Muscle layer of colon (tissue), 2 donors: ENCODE results near the gene ZNF418.

Source experiments
- H3K27ac ChIP-seq: one replicate; pipeline ENCODE4 v1.7.0; 2013; ENCODE audit warnings: low read depth, mild to moderate bottlenecking, low read length, moderate library complexity
- H3K27me3 ChIP-seq, 2 donors: one replicate each; pipeline ENCODE4 v1.7.0; 2013; ENCODE audit warnings: low read length in 2 of 2, mild to moderate bottlenecking in 2 of 2; ENCODE audit not compliant: insufficient read depth in 2 of 2, control insufficient read depth in 1 of 2
- H3K36me3 ChIP-seq: one replicate; pipeline ENCODE4 v1.7.0; 2013; ENCODE audit warnings: mild to moderate bottlenecking, low read length; ENCODE audit not compliant: insufficient read depth
- H3K4me1 ChIP-seq: one replicate; pipeline ENCODE4 v1.7.0; 2013; ENCODE audit warnings: mild to moderate bottlenecking, low read length; ENCODE audit not compliant: insufficient read depth
- H3K4me3 ChIP-seq, 2 donors: one replicate each; pipeline ENCODE4 v1.7.0; 2013; ENCODE audit warnings: low read length in 2 of 2, low read depth in 1 of 2, mild to moderate bottlenecking in 1 of 2, moderate library complexity in 1 of 2
- H3K9ac ChIP-seq: one replicate; pipeline ENCODE4 v1.7.0; 2013; ENCODE audit warnings: low read length
- H3K9me3 ChIP-seq: one replicate; pipeline ENCODE4 v1.7.0; 2013; ENCODE audit warnings: mild to moderate bottlenecking, low read length
- donor health status: abdominal sarcoma.
- donor health status: Adenocarcinoma of cecum.

Gene ZNF418

DNA sequence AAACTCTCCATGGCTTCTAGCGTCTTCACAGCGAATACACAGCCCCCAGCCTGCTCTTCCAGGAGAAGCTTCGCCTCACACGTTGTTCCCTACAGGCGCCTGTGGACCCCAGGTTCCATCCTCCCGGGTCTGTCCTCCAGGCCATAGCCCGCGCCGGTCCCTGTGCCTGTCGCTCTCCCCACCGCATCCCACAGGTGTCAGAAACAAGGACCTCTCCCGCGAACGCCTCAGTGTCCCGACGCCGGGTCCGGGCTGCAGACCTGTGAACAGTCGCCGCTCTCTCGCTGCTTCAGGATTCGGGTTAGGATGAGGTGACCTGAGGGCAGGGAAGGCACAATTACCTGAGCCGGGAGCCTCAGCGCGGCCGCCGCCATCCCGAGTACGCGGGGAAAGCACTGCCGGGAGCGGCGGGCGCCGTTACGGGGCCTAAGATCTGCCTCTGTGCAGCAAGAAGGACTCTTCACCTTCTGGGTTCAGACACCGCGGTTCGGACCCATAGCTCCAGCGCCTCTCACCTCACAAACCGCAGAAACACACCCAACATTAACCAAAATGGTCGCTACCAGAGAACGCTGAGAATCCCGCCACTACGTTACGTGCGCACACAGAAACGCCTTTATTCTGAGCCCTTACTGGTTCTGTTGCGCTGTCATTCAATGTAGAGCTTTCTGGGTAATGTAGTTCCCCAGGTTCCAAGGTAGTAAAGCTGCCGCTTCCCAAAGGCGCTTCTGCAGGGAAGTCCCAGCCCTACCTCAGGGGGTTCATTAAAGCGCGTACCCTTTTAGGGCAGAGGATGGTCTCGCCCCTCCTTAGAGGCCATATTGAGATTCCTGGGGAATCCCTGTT is at the start of gene ZNF418:
TSS of gene ZNF418 (minus strand) at position 583 of the 846 bp plus-strand sequence. CDS start 1,580 bp downstream, outside the sequence.
- Histone ChIP-seq H3K9me3 (peaks cover 4% of the 10 kb centered on the region), H3K36me3 (peaks cover 16% of the 10 kb centered on the region), H3K27ac (peak within 1 kb of the TSS; percentile 72), H3K9ac (peak within 1 kb of the TSS; percentile 75), H3K4me1 (no peaks in the 10 kb centered on the region), H3K27me3 (no peaks in the 10 kb centered on the region), H3K4me3 (peak within 1 kb of the TSS; percentile 83 to 85)

DNA sequence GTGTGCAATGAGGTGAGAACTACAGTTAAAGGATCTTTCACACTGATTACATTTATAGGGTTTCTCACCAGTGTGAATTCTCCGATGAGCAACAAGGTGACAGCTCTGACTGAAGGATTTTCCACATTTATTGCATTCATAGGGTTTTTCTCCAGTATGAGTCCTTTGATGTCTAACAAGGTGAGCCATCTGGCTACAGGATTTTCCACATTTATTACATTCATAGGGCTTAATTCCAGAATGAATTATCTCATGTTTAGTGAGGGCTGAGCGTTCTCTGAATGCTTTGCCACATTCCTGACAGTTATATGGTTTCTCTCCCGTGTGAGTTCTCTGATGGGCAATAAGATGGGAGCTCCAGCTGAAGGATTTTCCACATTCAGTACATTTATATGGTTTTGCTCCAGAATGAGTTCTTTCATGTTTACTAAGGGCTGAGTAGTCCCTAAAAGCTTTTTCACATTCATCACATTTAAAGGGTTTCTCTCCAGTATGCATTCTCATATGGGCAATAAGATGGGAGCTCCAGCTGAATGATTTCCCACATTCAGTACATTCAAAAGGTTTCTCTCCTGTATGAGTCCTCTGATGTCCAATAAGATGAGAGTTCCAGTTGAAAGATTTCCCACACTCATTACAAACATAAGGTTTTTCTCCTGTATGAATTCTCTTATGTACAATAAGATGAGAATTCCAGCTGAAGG is 43.5 kb upstream of the ZNF418 start:
- Histone ChIP-seq H3K27ac (no peak overlapping the region), H3K36me3 (peaks cover 64% of the 10 kb centered on the region), H3K27me3 (no peaks in the 10 kb centered on the region), H3K4me1 (no peaks in the 10 kb centered on the region), H3K9ac (no peak overlapping the region), H3K4me3 (peak overlapping the region in 1 of 2 donors; percentile 46), H3K9me3 (peaks cover 94% of the 10 kb centered on the region)

- Histone ChIP-seq H3K4me3 (peak within 1 kb of the TSS in 1 of 2 donors; percentile 32), H3K9ac (no peak within 1 kb of the TSS), H3K27ac (no peak within 1 kb of the TSS), H3K4me1 (no peaks in the 10 kb centered on the region), H3K36me3 (peaks cover 21% of the 10 kb centered on the region), H3K27me3 (no peaks in the 10 kb centered on the region), H3K9me3 (peaks cover 81% of the 10 kb centered on the region)
Observed at GRCh38 chr19:57974434-57974833, 39.2 kb upstream of the ZNF418 start, which contains the start of gene C19orf18. TSS of gene C19orf18 (minus strand) at chr19:57974534. CDS start at chr19:57974432, 102 bp downstream.

DNA sequence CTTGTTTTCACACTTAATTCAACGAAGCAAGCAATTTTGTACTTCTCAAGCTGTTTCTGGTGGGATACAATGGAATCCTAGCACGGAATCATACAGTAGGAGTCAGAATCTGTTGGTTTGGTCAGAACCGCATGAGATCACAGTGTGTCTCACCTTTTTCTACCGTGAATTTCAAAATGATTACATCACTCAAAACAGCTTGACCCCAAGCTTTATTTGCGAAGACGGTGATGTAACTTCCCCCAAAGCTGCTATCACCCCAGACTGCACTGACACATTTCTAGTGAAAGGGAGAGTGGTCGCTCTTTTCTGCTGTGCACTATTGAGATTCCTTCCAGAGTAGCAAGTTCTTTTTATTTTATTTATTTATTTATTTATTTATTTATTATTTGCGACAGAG is 29.6 kb upstream of the ZNF418 start:
- Histone ChIP-seq H3K9ac (no peak overlapping the region), H3K36me3 (no peaks in the 10 kb centered on the region), H3K4me1 (no peaks in the 10 kb centered on the region), H3K27ac (no peak overlapping the region), H3K27me3 (no peaks in the 10 kb centered on the region), H3K9me3 (peaks cover 13% of the 10 kb centered on the region), H3K4me3 (no peak overlapping the region)

DNA sequence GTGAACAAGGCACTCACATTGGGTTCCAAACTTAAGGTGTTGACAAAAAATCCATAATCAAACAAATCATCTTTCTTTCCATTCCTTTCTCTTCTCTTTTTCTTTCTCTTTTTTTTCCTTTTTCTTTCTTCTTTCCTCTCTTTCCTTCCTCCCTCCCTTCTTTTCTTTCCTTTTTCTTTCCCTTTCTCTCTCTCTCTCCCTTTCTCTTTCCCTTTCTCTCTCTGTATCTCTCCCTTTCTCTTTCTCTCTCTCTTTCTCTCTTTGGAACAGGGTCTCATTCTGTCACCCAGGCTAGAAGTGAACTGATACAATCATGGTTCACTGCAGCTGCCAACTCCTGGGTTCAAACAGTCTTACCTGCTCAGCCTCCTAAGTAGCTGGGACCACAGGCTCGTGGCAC is 26.6 kb upstream of the ZNF418 start:
- no peak overlapping the region for H3K9ac ChIP-seq
- H3K27me3 ChIP-seq = no peaks in the 10 kb centered on the region
- peaks cover 17% of the 10 kb centered on the region for H3K9me3 ChIP-seq
- H3K27ac ChIP-seq = no peak overlapping the region
- no peaks in the 10 kb centered on the region for H3K36me3 ChIP-seq
- no peaks in the 10 kb centered on the region for H3K4me1 ChIP-seq
- H3K4me3 ChIP-seq = no peak overlapping the region

DNA sequence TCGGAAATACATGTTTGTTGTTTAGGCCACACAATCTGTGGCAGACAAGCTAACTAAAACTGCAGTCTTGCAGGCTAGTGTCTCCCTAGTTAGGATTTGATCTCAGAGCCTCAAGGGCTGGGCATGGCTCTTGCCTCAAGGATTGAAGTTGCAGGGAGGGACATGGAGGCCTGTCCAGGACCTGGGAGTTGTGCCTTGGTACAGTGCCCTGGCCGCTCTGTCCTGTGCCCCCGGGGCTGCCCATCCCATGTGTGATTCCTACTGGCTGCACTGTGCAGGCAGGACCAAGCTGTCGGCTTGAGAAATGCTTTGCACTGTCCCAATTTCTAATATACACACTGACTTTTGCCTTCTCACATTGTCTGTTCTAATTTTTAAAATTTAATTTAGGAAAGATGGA is 19.8 kb upstream of the ZNF418 start:
- no peaks in the 10 kb centered on the region for H3K4me1 ChIP-seq
- no peak overlapping the region for H3K27ac ChIP-seq
- no peak overlapping the region for H3K9ac ChIP-seq
- H3K9me3 ChIP-seq = peaks cover 10% of the 10 kb centered on the region
- H3K4me3 ChIP-seq = no peak overlapping the region
- H3K27me3 ChIP-seq = no peaks in the 10 kb centered on the region
- no peaks in the 10 kb centered on the region for H3K36me3 ChIP-seq

GRCh38 chr19:57949702-57950101 is 14.5 kb upstream of the ZNF418 start:
- H3K9ac ChIP-seq = no peak overlapping the region
- peaks cover 8% of the 10 kb centered on the region for H3K4me1 ChIP-seq
- H3K27ac ChIP-seq = no peak overlapping the region
- H3K27me3 ChIP-seq = no peaks in the 10 kb centered on the region
- no peaks in the 10 kb centered on the region for H3K36me3 ChIP-seq
- H3K9me3 ChIP-seq = peaks cover 3% of the 10 kb centered on the region
- no peak overlapping the region for H3K4me3 ChIP-seq

GRCh38 chr19:57949296-57949695 is 14.1 kb upstream of the ZNF418 start:
- H3K9me3 ChIP-seq = peaks cover 3% of the 10 kb centered on the region
- H3K4me3 ChIP-seq = no peak overlapping the region

GRCh38 chr19:57947419-57948134 is 12.4 kb upstream of the ZNF418 start, which contains the start of gene ZNF256:
TSS of gene ZNF256 (minus strand) at chr19:57947706. CDS start at chr19:57947474, 232 bp downstream.
- Histone ChIP-seq H3K9ac (peak within 1 kb of the TSS; percentile 51), H3K4me3 (peak within 1 kb of the TSS; percentile 68 to 89), H3K9me3 (peaks cover 10% of the 10 kb centered on the region), H3K27ac (peak within 1 kb of the TSS; percentile 85), H3K4me1 (peaks cover 8% of the 10 kb centered on the region), H3K27me3 (no peaks in the 10 kb centered on the region), H3K36me3 (peaks cover 11% of the 10 kb centered on the region)

More at GRCh38 chr19:57949296-57949695, 14.1 kb upstream of the ZNF418 start:
- H3K36me3 ChIP-seq = no peaks in the 10 kb centered on the region
- peaks cover 8% of the 10 kb centered on the region for H3K4me1 ChIP-seq
- no peak overlapping the region for H3K9ac ChIP-seq
- H3K27me3 ChIP-seq = no peaks in the 10 kb centered on the region
- no peak overlapping the region for H3K27ac ChIP-seq

GRCh38 chr19:57947088-57947418 is 11.9 kb upstream of the ZNF418 start:
- no peaks in the 10 kb centered on the region for H3K27me3 ChIP-seq
- peaks cover 16% of the 10 kb centered on the region for H3K36me3 ChIP-seq
- H3K4me1 ChIP-seq = peaks cover 8% of the 10 kb centered on the region
- H3K9ac ChIP-seq = peak overlapping the region; percentile 51
- peaks cover 16% of the 10 kb centered on the region for H3K9me3 ChIP-seq
- peak overlapping the region; percentile 85 for H3K27ac ChIP-seq
- H3K4me3 ChIP-seq = peak overlapping the region; percentile 68 to 89

GRCh38 chr19:57946316-57946715 is 11.1 kb upstream of the ZNF418 start:
- Histone ChIP-seq H3K9me3 (peaks cover 23% of the 10 kb centered on the region), H3K4me1 (peaks cover 8% of the 10 kb centered on the region), H3K9ac (no peak overlapping the region), H3K27ac (no peak overlapping the region), H3K27me3 (no peaks in the 10 kb centered on the region), H3K4me3 (peak overlapping the region in 1 of 2 donors; percentile 68), H3K36me3 (peaks cover 23% of the 10 kb centered on the region)
